Progenitor cell of endocrine pancreas (in vitro differentiated cells): ENCODE data around the gene SNRK. TPM values are rescaled to one million over a fixed set of nuclear protein-coding genes. Genes with fewer than 3 reads are reported as not detected.

Experiments used
- DNase-seq: peaks from one replicate; pipeline ENCODE4 v3.0.0; 2021; ENCODE audit warnings: low spot score; ENCODE audit not compliant: unreplicated experiment
- H3K27ac Mint-ChIP-seq: 2 replicates; pipeline ENCODE4 v1.8.0; 2021; ENCODE audit warnings: mild to moderate bottlenecking, moderate library complexity, mixed read lengths
- H3K27me3 Mint-ChIP-seq: 2 replicates; pipeline ENCODE4 v1.8.0; 2021; ENCODE audit warnings: mixed read lengths
- H3K36me3 Mint-ChIP-seq: 2 replicates; pipeline ENCODE4 v1.8.0; 2022; ENCODE audit warnings: mixed read lengths; ENCODE audit not compliant: insufficient read depth
- H3K4me1 Mint-ChIP-seq: 2 replicates; pipeline ENCODE4 v1.8.0; 2021; ENCODE audit warnings: low read depth, mixed read lengths
- H3K4me3 Mint-ChIP-seq: 2 replicates; pipeline ENCODE4 v1.8.0; 2021; ENCODE audit warnings: low read depth, mild to moderate bottlenecking, moderate library complexity, mixed read lengths
- H3K9me3 Mint-ChIP-seq: 2 replicates; pipeline ENCODE4 v1.8.0; 2021; ENCODE audit warnings: low read depth, mixed read lengths
- CTCF ChIP-seq: fragments of 200-600 bp; sonication (generic); IDR thresholded peaks from one replicate; pipeline ENCODE4 v1.5.0; 2021; ENCODE audit warnings: antibody characterized with exemption, mild to moderate bottlenecking; ENCODE audit not compliant: unreplicated experiment
- total RNA-seq: library from RNA; stranded (reverse); gene quantifications from 2 replicates; pipeline ENCODE4 v1.2.1, GENCODE V29; 2021

Gene SNRK
- total RNA-seq, 1 donor from 2014 or later = 23.6 TPM

- no peak for TF ChIP-seq CTCF
- H3K36me3 Mint-ChIP-seq = peaks cover 26% of the 10 kb centered on the region
- no peak for DNase-seq
These were observed 17.8 kb downstream of the SNRK start for GRCh38 chr3:43304126-43304525.

GRCh38 chr3:43307226-43307625 lies 20.9 kb downstream of the SNRK start:
- no peak overlapping the region for H3K4me3 Mint-ChIP-seq
- H3K4me1 Mint-ChIP-seq = peaks cover 8% of the 10 kb centered on the region
- no peaks in the 10 kb centered on the region for H3K9me3 Mint-ChIP-seq
- TF ChIP-seq CTCF = no peak
- H3K27me3 Mint-ChIP-seq = no peaks in the 10 kb centered on the region
- DNase-seq = no peak
- no peak overlapping the region for H3K27ac Mint-ChIP-seq
- peaks cover 27% of the 10 kb centered on the region for H3K36me3 Mint-ChIP-seq

More at GRCh38 chr3:43304126-43304525, 17.8 kb downstream of the SNRK start:
- Mint-ChIP-seq H3K4me1 (peaks cover 8% of the 10 kb centered on the region), H3K27ac (no peak overlapping the region), H3K9me3 (no peaks in the 10 kb centered on the region), H3K4me3 (no peak overlapping the region), H3K27me3 (no peaks in the 10 kb centered on the region)

- no peak for TF ChIP-seq CTCF
- Mint-ChIP-seq H3K27me3 (no peaks in the 10 kb centered on the region), H3K4me1 (peaks cover 8% of the 10 kb centered on the region), H3K9me3 (peaks cover 2% of the 10 kb centered on the region), H3K27ac (no peak overlapping the region), H3K36me3 (peaks cover 29% of the 10 kb centered on the region), H3K4me3 (no peak overlapping the region)
- DNase-seq = no peak
These were observed 21.3 kb downstream of the SNRK start for GRCh38 chr3:43307649-43308048.

- H3K4me1 Mint-ChIP-seq = peaks cover 1% of the 10 kb centered on the region
- no peak for TF ChIP-seq CTCF
- peaks cover 21% of the 10 kb centered on the region for H3K36me3 Mint-ChIP-seq
- peaks cover 4% of the 10 kb centered on the region for H3K9me3 Mint-ChIP-seq
- DNase-seq = no peak
- H3K27ac Mint-ChIP-seq = no peak overlapping the region
- H3K4me3 Mint-ChIP-seq = no peak overlapping the region
- H3K27me3 Mint-ChIP-seq = no peaks in the 10 kb centered on the region
These were observed 23.3 kb downstream of the SNRK start for GRCh38 chr3:43309372-43310305.

GRCh38 chr3:43316783-43317460 lies 30.6 kb downstream of the SNRK start:
- Mint-ChIP-seq H3K4me3 (no peak overlapping the region), H3K4me1 (peaks cover 12% of the 10 kb centered on the region), H3K36me3 (peaks cover 13% of the 10 kb centered on the region), H3K27me3 (no peaks in the 10 kb centered on the region), H3K27ac (peak overlapping the region; percentile 23), H3K9me3 (peaks cover 4% of the 10 kb centered on the region)
- DNase-seq = no peak
- no peak for TF ChIP-seq CTCF
